Measurements from ENCODE around the gene ROR1.

The ROR1 gene

DNA sequence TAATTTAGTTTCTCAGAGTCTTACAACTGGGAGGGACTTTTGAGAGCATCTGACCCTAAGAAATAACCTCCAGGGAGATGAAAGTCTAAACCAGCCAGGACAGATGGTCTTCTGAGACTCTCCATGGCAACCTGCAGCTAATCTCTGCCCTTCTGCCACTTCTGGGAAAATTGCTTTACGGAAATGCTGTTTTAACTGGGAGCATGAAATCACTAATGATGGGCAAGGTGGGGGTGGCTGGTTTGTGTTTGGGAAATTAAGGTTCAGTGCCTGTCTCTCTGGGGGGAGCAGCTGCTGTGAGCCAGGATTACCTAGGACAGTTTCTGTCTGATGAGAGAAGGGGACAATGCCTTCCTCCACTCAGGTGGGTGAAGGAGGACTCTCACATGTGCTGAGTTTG lies 33.2 kb downstream of the ROR1 start:
- Histone ChIP-seq H2AFZ (ENCODE audit: low read depth, low read length) (no peak overlapping the region), H3K9me3 (ENCODE audit: insufficient read depth, low read length, severe bottlenecking) (no peaks in the 10 kb centered on the region), H3K9ac (ENCODE audit: low read depth, low read length) (no peak overlapping the region), H3K79me2 (ENCODE audit: insufficient read depth, low read length) (no peaks in the 10 kb centered on the region), H4K20me1 (ENCODE audit: insufficient read depth, low read length) (no peaks in the 10 kb centered on the region), H3K27me3 (ENCODE audit: insufficient read depth, low read length, poor library complexity) (no peaks in the 10 kb centered on the region), H3K27ac (ENCODE audit: low read length) (no peak overlapping the region), H3K4me2 (ENCODE audit: insufficient read depth, low read length) (no peak overlapping the region), H3K4me1 (ENCODE audit: insufficient read depth, low read length) (no peaks in the 10 kb centered on the region), H3K4me3 (ENCODE audit: low read depth in 1 of 2, low read length in 2 of 2) (no peak overlapping the region), H3K36me3 (ENCODE audit: insufficient read depth, low read length) (no peaks in the 10 kb centered on the region)
- DNase-seq (no peak), ATAC-seq (ENCODE audit: insufficient read depth, low read depth) (no peak)
- TF ChIP-seq EZH2 (IDR thresholded peaks at IDR 0.05; ENCODE audit: borderline replicate concordance, low read depth, low read length, severe bottlenecking) (no peak), CTCF (IDR thresholded peaks at IDR 0.05; ENCODE audit: borderline replicate concordance, extremely low read depth, low read length, poor library complexity, severe bottlenecking) (no peak)

- H3K9ac ChIP-seq (ENCODE audit: low read depth, low read length) = no peak overlapping the region
- H3K79me2 ChIP-seq (ENCODE audit: insufficient read depth, low read length) = no peaks in the 10 kb centered on the region
- no peaks in the 10 kb centered on the region for H3K27me3 ChIP-seq (ENCODE audit: insufficient read depth, low read length, poor library complexity)
- DNase-seq (no peak), ATAC-seq (ENCODE audit: insufficient read depth, low read depth) (no peak)
- H4K20me1 ChIP-seq (ENCODE audit: insufficient read depth, low read length) = no peaks in the 10 kb centered on the region
- H3K36me3 ChIP-seq (ENCODE audit: insufficient read depth, low read length) = no peaks in the 10 kb centered on the region
- H2AFZ ChIP-seq (ENCODE audit: low read depth, low read length) = no peak overlapping the region
- H3K9me3 ChIP-seq (ENCODE audit: insufficient read depth, low read length, severe bottlenecking) = no peaks in the 10 kb centered on the region
- H3K27ac ChIP-seq (ENCODE audit: low read length) = no peak overlapping the region
- no peak overlapping the region for H3K4me3 ChIP-seq (ENCODE audit: low read depth in 1 of 2, low read length in 2 of 2)
- no peaks in the 10 kb centered on the region for H3K4me1 ChIP-seq (ENCODE audit: insufficient read depth, low read length)
- H3K4me2 ChIP-seq (ENCODE audit: insufficient read depth, low read length) = no peak overlapping the region
- TF ChIP-seq EZH2 (IDR thresholded peaks at IDR 0.05; ENCODE audit: borderline replicate concordance, low read depth, low read length, severe bottlenecking) (no peak), CTCF (IDR thresholded peaks at IDR 0.05; ENCODE audit: borderline replicate concordance, extremely low read depth, low read length, poor library complexity, severe bottlenecking) (no peak)
Observed at GRCh38 chr1:63810936-63811469, 37.2 kb downstream of the ROR1 start.

GRCh38 chr1:63812071-63812700 lies 38.4 kb downstream of the ROR1 start:
- H3K4me1 ChIP-seq (ENCODE audit: insufficient read depth, low read length) = no peaks in the 10 kb centered on the region
- H3K27ac ChIP-seq (ENCODE audit: low read length) = no peak overlapping the region
- no peak overlapping the region for H3K4me2 ChIP-seq (ENCODE audit: insufficient read depth, low read length)
- no peaks in the 10 kb centered on the region for H3K9me3 ChIP-seq (ENCODE audit: insufficient read depth, low read length, severe bottlenecking)
- no peaks in the 10 kb centered on the region for H4K20me1 ChIP-seq (ENCODE audit: insufficient read depth, low read length)
- TF ChIP-seq CTCF (IDR thresholded peaks at IDR 0.05; ENCODE audit: borderline replicate concordance, extremely low read depth, low read length, poor library complexity, severe bottlenecking) (no peak), EZH2 (IDR thresholded peaks at IDR 0.05; ENCODE audit: borderline replicate concordance, low read depth, low read length, severe bottlenecking) (no peak)
- H3K36me3 ChIP-seq (ENCODE audit: insufficient read depth, low read length) = no peaks in the 10 kb centered on the region
- ATAC-seq (ENCODE audit: insufficient read depth, low read depth) (no peak), DNase-seq (no peak)
- no peak overlapping the region for H3K4me3 ChIP-seq (ENCODE audit: low read depth in 1 of 2, low read length in 2 of 2)
- H3K27me3 ChIP-seq (ENCODE audit: insufficient read depth, low read length, poor library complexity) = no peaks in the 10 kb centered on the region
- H3K79me2 ChIP-seq (ENCODE audit: insufficient read depth, low read length) = no peaks in the 10 kb centered on the region
- no peak overlapping the region for H2AFZ ChIP-seq (ENCODE audit: low read depth, low read length)
- H3K9ac ChIP-seq (ENCODE audit: low read depth, low read length) = no peak overlapping the region
